Measurements from ENCODE around the gene NOTCH2.

Gene NOTCH2

DNA sequence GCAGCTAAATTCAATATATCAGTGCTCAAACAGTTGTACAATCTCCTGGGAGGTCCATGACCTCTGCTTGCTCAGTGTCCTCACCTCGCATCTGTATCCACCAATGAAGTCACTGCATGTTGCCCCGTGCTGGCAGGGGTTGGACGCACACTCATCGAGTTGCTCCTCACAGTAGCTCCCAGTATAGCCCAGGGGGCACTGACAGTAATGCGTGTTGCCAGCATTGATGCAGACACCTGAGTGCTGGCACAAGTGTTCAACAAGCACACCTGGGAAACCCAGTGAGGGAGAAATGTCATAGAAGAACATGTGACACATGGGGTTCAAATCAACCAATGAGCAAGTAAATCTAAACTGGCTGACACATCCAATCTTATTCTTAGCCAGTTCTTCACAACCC, 132.3 kb downstream of the NOTCH2 start:
- DNase-seq: no peak

DNA sequence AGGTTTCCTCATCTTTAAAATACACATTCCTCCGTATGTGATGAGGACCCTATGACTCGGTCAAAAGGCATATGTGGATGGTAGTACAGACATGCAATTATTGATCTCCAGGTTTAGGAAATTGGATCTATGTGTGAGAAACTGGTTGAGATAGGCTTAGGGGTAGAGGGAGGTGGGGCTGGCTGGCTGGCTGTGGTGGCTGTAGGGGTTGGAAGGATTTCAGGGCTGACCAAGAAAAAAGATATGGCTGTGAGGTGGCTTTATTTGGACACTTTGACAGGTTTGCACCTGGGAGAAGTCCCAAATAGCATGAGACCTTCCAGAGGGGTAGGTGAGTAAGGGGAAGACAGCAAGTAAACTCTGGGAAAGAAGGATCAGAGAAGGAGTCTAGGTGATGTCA, 133.5 kb downstream of the NOTCH2 start:
- no peak for DNase-seq

GRCh38 chr1:119935373-119935772, 134.1 kb downstream of the NOTCH2 start:
- DNase-seq: no peak

DNA sequence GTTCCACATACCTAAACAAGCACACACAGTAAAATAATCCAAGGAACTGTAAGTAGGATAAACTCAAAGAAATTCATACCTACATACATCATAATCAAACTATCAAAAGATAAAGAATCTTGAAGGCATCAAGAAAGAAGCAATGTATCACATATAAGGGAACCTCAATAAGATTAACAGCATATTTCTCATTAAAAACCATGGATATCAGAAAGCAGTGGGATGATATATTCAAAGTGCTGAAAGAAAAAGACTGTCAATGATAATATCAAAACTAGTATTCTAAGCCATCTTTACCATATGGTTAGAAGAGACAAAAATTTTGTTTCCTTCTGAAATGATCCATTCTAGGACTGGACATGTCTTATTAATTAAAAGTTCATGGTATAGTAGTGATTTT, 136.1 kb downstream of the NOTCH2 start:
- DNase-seq: no peak

GRCh38 chr1:119929643-119930315, 139.7 kb downstream of the NOTCH2 start:
- no peak for DNase-seq

- no peak for DNase-seq
Measured at GRCh38 chr1:119926553-119926952, 142.9 kb downstream of the NOTCH2 start.

DNA sequence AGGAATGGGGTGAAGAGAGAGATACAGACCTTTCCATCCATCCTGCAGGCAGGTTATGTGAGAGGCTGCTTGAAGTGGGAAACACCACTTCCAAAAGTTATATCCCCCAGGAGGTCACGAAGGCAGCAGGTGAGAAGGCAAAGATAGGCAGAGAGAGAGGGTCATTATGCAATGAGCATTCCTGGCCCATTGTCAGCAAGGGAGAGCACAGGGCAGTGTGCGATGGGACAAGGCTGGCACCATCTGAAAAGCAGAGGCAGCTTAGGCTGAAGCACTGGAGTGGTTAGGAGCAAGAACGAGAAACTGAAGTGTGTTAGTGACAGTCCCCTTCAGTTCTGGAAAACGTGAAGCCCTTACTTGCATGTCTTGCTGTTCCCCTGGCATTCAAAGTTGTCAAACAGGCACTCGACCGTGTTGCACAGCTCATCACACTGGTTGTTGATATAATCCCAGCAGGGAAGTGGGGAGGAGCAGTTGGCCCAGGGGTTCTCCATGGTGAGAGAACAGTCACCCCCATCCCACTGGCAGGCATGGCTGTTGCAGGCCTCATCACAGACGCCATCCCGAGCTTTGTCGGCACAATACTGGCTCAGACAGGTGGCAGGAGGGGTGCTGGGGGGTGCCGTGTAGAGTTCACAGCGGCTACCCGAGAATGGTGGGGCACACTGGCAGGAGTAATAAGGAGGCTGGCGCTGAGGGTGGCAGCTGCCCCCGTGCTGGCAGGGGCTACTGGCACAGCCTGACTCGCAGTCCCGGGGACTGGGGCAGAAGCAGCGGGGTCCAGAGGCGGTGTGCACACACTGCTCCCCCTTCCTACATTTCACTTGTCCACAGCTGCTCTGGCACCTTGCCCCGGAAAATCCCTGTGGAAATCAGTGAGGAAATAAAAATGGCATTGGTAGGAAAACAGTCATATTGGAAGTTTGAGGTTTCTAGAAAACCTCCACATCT, 144.2 kb downstream of the NOTCH2 start:
- peak; percentile 82 for DNase-seq

GRCh38 chr1:119920104-119920968, 149.1 kb downstream of the NOTCH2 start:
- no peak for DNase-seq

DNA sequence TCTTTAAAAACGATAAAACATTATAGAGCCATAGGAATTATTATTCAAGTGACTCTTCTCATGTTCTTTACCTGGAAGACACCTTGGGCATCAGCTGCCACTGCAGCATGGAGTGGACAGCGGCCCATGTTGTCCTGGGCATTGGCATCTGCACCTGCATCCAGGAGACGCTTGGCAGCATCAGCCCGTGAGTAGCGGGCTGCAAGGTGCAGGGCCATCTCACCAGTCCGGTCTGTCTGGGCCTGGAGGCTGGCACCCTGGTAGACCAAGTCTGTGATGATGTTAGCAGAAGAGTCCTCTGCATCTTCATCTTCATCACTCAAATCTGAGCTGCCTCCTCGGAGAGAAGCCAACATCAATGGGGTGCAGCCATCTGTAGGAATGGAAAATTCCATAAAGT, 150.2 kb downstream of the NOTCH2 start:
- no peak for DNase-seq

DNA sequence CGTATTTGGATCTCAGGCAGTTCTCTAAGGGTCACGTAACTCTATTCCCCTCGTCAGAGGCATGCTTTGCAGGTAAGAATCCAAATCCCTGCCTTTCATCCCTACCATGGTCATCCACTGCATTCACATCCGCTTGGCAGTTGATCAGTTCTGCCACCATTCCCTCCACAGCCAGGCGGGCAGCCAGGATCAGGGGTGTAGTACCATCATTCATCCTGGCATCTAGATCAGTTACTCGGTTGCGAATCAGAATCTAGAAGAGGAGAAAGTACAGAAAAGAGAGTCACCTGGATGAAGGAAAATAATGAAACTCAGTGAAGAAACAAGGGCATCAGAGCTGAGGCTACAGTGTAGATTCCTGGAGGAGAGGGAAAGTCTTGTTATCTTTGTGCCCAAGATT, 151.2 kb downstream of the NOTCH2 start:
- no peak for DNase-seq

DNA sequence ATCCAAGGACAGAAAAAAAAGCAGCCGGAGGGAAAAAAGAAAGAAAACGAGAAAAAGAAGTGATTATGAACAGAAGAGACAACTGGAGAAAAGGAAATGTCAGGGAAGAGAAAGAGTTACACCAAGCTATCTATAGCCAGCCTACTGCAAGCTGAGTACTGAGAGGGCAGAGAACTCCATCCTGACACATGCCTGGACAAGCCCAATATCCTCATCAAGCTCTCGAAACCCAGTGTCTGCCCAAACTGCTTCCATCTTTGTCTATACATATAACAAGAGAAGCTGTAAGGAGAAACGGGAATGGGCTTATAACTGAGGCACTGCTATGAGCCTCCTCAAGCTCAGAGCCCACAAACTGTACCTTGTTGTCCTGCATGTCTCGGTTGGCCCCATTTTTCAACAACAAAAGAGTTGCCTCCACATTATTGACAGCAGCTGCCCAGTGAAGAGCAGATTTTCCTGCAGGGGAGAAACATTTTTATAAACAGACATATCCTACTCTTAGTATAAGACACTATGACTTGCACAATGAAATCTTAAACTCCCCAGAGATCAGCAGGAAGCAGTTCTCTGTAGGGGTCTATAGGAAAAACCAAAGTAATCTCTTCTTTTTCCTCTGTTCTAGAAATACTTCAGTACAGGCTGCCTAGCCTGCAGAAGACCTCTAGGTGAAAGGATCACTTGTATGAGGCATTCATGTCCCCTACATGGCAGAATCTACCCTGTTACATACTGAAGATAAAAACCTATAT, 152.0 kb downstream of the NOTCH2 start:
- no peak for DNase-seq

DNA sequence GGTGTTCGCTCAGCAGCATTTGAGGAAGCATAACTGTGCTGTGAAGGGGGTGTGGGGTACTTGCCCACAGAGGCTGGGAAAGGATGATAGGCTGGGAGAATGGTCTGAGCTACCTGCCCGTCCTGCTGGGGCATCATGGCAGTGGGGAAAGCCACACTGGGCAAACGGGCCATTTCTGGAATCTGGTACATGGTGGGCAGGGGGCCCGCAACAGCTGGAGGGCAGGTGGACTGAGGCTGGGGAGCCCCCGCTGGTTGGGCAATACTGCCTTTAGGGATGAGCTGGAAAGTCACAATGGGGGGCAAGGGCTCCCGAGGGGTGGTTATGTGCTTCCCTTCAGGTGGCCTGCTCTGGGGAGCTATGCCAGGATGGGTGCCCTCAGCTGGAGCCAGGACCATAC, 153.9 kb downstream of the NOTCH2 start:
- DNase-seq: no peak

GRCh38 chr1:119914071-119914470, 155.4 kb downstream of the NOTCH2 start:
- no peak for DNase-seq

DNA sequence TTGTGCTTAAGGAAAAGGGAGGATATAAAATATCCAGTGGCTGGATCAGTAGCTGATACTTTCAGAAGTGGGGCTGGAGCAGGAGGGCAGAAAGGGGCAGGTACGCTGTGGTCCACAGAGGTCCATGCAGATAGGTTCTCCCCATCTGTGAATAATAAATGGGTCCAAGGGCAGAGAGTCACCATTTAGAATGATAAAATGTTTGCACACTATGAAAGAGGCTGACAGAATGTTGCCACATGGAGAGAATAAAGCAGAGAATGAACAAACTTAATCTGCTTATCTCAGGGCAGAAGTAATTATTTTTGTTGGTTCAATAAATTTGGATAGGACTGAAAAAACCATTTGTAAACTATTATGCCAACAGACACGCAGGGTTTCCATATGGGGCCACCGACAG, 156.5 kb downstream of the NOTCH2 start:
- no peak for DNase-seq

- no peak for DNase-seq
Measured at GRCh38 chr1:119911775-119912174, 157.7 kb downstream of the NOTCH2 start.

DNA sequence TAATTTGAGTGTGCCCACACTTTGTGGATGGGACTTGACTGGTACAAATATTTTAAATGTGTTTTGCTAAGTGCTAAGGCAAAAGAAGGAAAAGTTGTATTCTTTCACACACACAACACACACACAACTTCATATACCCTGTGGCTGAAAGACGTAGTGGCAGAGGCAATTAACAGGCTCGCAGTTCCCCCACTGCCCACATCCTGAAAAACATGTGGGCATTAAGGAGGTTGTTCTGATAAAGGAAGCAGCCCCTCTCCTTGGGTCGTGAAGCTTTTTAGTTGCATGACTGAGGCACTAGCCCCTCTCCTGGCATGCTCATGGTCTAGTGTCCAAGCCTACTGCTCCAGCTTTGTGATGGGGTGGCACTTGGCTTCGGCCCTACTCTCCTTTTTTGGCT, 158.8 kb downstream of the NOTCH2 start:
- DNase-seq: no peak

DNA sequence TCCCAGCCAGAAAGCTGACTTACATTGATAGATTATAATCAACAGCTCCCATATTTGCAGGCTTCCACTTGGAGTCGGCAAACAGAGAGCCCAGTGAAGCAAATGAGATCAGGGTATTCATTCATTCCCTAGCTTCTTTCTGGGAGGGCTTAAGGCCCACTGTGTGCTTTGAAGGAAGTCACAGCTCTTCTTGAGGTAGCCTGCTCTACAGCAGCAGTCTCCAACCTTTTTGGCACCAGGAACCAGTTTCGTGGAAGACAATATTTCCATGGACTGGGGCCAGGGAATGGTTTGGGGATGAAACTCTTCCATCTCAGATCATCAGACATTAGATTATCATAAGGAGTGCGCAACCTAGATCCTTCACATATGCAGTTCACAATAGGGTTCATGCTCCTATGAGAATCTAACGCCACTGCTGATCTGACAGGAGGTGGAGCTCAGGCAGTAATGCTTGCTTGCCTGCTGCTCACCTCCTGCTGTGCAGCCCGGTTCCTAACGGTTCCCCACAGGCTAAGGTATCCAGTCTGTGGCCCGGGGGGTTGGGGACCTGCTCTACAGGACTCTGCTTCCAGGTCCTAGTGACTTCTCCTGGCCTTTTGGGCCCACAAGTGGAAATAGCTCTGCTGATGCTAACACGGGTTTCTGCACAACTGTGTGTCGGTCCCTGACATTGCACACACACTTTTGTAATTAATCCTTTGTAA, 159.4 kb downstream of the NOTCH2 start:
- no peak for DNase-seq

DNA sequence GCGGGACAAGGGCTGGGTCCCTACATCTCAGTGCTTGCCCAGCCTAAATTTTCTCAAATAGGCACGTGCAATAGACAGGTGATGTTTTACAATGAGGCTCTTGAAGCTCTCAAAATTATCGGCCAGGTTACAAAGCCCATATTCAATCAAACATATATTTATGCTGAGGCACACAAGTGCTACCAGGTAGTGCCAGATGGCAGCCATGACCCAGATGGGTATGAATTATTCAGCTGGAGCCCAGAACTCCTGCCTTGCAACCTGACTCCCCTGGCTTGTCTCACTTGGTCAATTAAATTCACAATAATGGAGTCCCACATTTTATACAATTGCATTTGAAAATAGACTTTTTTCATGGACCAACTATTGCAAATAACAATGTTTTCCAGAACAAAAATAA, 160.8 kb downstream of the NOTCH2 start:
- DNase-seq: no peak

DNA sequence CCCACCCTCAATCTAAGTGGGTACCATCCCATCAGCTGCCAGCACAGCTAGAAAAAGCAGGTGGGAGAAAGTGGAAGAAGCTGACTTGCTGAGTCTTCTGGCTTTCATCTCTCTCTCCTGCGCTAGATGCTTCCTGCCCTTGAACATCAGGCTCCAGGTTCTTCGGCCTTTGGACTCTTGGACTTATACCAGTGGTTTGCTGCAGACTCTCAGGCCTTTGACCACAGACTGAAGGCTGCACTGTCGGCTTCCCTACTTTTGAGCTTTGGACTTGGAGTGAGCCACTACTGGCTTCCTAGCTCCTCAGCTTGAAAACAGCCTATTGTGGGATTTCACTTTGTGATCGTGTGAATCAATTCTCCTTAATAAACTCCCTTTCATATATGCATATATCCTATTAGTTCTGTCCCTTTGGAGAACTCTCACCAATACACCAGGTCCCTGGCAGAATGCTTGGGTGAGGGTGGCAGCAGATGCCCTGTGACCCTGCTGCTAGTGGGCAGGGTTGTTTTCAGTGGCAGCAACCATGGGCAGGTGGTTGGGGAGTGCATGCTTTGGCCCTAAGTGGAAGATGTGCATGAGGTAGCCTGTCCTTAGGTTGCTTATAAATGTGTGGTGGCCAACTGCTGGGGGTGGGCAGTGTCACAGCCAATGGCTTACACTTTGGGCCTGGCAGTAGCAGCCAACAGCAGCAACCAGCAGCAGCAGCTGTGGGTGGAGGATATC, 162.4 kb downstream of the NOTCH2 start:
- no peak for DNase-seq

DNA sequence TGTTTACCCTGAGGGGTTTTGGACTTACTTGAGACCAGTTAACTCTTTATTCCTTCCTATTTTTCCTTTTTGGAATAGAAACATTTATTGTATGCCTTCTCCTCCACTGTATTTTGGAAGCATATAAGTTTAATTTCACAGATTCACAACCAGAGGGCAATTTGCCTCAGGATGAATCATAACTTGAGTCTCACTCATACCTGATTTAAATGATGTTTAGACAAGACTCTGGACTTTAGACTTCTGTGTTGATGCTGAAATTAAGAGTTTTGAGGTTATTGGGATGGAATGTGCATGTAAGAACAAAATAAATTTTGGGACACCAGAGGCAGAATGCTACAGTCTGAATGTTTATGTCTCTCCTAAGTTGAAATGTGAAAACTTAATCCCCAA, 166.0 kb downstream of the NOTCH2 start:
- DNase-seq: no peak

DNA sequence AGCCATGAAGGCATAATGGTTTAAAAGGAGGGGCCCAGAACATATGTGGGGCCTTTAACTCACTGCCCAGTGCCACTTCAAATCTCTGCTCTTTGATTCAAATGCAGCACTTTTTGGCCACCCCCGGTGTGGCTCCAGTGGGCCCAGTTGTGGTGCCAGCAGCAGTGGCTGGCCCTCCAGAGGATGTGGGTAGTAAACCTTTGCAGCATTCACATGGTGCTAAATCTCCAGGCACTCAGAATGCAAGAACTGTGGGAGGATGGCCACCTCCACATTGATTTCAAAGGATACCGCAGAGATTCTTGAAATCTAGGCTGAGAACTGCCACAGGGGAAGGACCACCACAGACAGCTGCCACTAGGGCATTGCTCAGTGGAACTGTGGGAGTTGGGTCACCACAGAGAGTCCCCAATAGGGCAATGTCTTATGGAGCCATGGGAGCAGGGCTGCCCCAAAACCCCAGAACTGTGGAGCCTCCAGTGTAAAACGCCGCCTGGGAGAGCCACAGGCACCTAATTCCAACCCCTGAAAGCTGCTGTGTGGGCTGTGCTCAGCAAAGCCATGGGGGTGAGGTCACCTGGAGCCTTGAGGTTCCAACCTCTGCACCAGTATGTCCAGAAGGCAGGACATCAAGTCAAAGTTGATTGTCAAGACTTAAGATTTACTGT, 166.6 kb downstream of the NOTCH2 start:
- no peak for DNase-seq

All from femur (tissue), 1 donor.